ENCODE measurements around the gene RDH8.

GRCh38 chr19:10019246-10019645 is 6.0 kb downstream of the RDH8 start:
- TF ChIP-seq, protein P1, sequence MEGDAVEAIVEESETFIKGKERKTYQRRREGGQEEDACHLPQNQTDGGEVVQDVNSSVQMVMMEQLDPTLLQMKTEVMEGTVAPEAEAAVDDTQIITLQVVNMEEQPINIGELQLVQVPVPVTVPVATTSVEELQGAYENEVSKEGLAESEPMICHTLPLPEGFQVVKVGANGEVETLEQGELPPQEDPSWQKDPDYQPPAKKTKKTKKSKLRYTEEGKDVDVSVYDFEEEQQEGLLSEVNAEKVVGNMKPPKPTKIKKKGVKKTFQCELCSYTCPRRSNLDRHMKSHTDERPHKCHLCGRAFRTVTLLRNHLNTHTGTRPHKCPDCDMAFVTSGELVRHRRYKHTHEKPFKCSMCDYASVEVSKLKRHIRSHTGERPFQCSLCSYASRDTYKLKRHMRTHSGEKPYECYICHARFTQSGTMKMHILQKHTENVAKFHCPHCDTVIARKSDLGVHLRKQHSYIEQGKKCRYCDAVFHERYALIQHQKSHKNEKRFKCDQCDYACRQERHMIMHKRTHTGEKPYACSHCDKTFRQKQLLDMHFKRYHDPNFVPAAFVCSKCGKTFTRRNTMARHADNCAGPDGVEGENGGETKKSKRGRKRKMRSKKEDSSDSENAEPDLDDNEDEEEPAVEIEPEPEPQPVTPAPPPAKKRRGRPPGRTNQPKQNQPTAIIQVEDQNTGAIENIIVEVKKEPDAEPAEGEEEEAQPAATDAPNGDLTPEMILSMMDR (IDR thresholded peaks at IDR 0.05; ENCODE audit: insufficient read depth, low read depth, low read length), result no peak
- TF ChIP-seq EZH2 (IDR thresholded peaks at IDR 0.05; ENCODE audit: insufficient read depth, low read length), result no peak
